H1 (cell line): Measurements from ENCODE around the gene LGR4. TPM values are rescaled to one million over a fixed set of nuclear protein-coding genes. Genes with fewer than 3 reads are reported as not detected.

Source experiments
- CTCF ChIA-PET: fragments of 300-600 bp; sonication (Branson Sonifier 250); formaldehyde crosslinking; loops from one replicate; lab custom pipeline; 2021; ENCODE audit not compliant: partially characterized antibody; lab: Charles Lee
- POLR2A ChIA-PET: fragments of 300-600 bp; sonication (Branson Sonifier 250); formaldehyde crosslinking; loops from one replicate; lab custom pipeline; 2021; ENCODE audit warnings: inconsistent platforms; ENCODE audit not compliant: partially characterized antibody; lab: Charles Lee
- DNase-seq, 2 experiments: peaks; one replicate each; pipeline versions ENCODE4 v3.0.0 to v3.0.0-alpha.2; 2010 to 2022; ENCODE audit warnings: low spot score in 2 of 2, low read depth in 1 of 2, mixed read lengths in 1 of 2
- FAIRE-seq: peaks from 2 replicates; lab custom pipeline; 2011; peaks lifted over from hg19 to GRCh38; lab: Jason Lieb, UNC
- H2AFZ ChIP-seq: 2 replicates; pipeline ENCODE4 v1.8.1; 2012; ENCODE audit warnings: low read length, inconsistent platforms
- H2AK5ac ChIP-seq: 2 replicates; pipeline ENCODE4 v1.6.1; 2013; ENCODE audit warnings: low read depth, low read length
- H2BK120ac ChIP-seq: replicated peaks from 2 replicates; pipeline ENCODE3; 2013; ENCODE audit warnings: low read depth, low read length, inconsistent platforms
- H2BK12ac ChIP-seq: 2 replicates; pipeline ENCODE4 v1.6.1; 2013; ENCODE audit warnings: low read depth, low read length
- H2BK15ac ChIP-seq: 2 replicates; pipeline ENCODE4 v1.6.1; 2013; ENCODE audit warnings: low read length
- H2BK20ac ChIP-seq: 2 replicates; pipeline ENCODE4 v1.6.1; 2013; ENCODE audit warnings: low read length
- H2BK5ac ChIP-seq: 2 replicates; pipeline ENCODE4 v1.6.1; 2013; ENCODE audit warnings: low read depth, low read length
- H3K14ac ChIP-seq: 2 replicates; pipeline ENCODE4 v1.6.1; 2013; ENCODE audit warnings: inconsistent platforms; ENCODE audit not compliant: insufficient read length
- H3K18ac ChIP-seq: 2 replicates; pipeline ENCODE4 v1.6.1; 2013; ENCODE audit warnings: low read length; ENCODE audit errors: extremely low read depth
- H3K23ac ChIP-seq: 2 replicates; pipeline ENCODE4 v1.6.1; 2013; ENCODE audit warnings: inconsistent platforms; ENCODE audit not compliant: insufficient read length
- H3K23me2 ChIP-seq: 2 replicates; pipeline ENCODE4 v1.6.1; 2013; ENCODE audit warnings: low read depth, low read length
- H3K27ac ChIP-seq: 2 replicates; pipeline ENCODE4 v1.6.1; 2011; ENCODE audit warnings: low read depth, low read length, inconsistent platforms
- H3K27me3 ChIP-seq, 4 experiments: replicated peaks in 1 of 4; 1 replicate in 1 of 4; 2 replicates in 3 of 4; pipeline versions ENCODE4 v1.6.1 to v1.8.1; 2011 to 2013; ENCODE audit warnings: low read length in 3 of 4, mild to moderate bottlenecking in 3 of 4, inconsistent platforms in 2 of 4, mixed read lengths in 2 of 4, moderate library complexity in 1 of 4; ENCODE audit not compliant: control insufficient read depth in 3 of 4, insufficient read depth in 3 of 4; ENCODE audit errors: extremely low read depth in 1 of 4
- H3K36me3 ChIP-seq, 4 experiments: 2 replicates each; pipeline versions ENCODE4 v1.6.1 to v1.8.1; 2011 to 2013; ENCODE audit warnings: mild to moderate bottlenecking in 4 of 4, low read length in 3 of 4, moderate library complexity in 2 of 4, control low read depth in 1 of 4, inconsistent platforms in 1 of 4; ENCODE audit not compliant: insufficient read depth in 4 of 4, control insufficient read depth in 2 of 4
- H3K4ac ChIP-seq: replicated peaks from 2 replicates; pipeline ENCODE3; 2013; ENCODE audit warnings: low read length, low read depth, mixed read lengths, inconsistent platforms; ENCODE audit not compliant: insufficient read length
- H3K4me1 ChIP-seq, 4 experiments: replicated peaks in 1 of 4; 1 replicate in 1 of 4; 2 replicates in 3 of 4; pipeline versions ENCODE4 v1.6.1 to v1.8.1; 2011 to 2013; ENCODE audit warnings: low read length in 3 of 4, inconsistent platforms in 2 of 4, mixed read lengths in 1 of 4; ENCODE audit not compliant: insufficient read depth in 4 of 4, control insufficient read depth in 3 of 4
- H3K4me2 ChIP-seq, 2 experiments: 2 replicates each; pipeline versions ENCODE4 v1.6.1 to v1.8.1; 2011 to 2013; ENCODE audit warnings: low read depth in 2 of 2, low read length in 2 of 2, control low read depth in 1 of 2, inconsistent platforms in 1 of 2, mild to moderate bottlenecking in 1 of 2; ENCODE audit not compliant: insufficient read depth in 1 of 2
- H3K4me3 ChIP-seq, 4 experiments: fragments of 200-600, 300-600 bp in 1 of 4; sonication (generic), shearing (Covaris generic), sonication (Bioruptor Twin) in 1 of 4; 2 replicates each; pipeline versions ENCODE4 v1.5.1 to v1.8.1; 2011 to 2016; ENCODE audit warnings: low read length in 4 of 4, low read depth in 3 of 4, control low read depth in 2 of 4, inconsistent platforms in 2 of 4, mild to moderate bottlenecking in 2 of 4, mixed read lengths in 1 of 4, moderate library complexity in 1 of 4; ENCODE audit not compliant: insufficient read depth in 2 of 4; ENCODE audit errors: extremely low read depth in 1 of 4
- H3K56ac ChIP-seq: replicated peaks from 2 replicates; pipeline ENCODE3; 2013; ENCODE audit warnings: low read depth, mild to moderate bottlenecking, mixed read lengths, low read length, inconsistent platforms; ENCODE audit not compliant: insufficient read length
- H3K79me1 ChIP-seq: 2 replicates; pipeline ENCODE4 v1.6.1; 2013; ENCODE audit warnings: low read depth, low read length, control low read depth
- H3K79me2 ChIP-seq, 2 experiments: 2 replicates each; pipeline versions ENCODE4 v1.6.1 to v1.8.1; 2012 to 2013; ENCODE audit warnings: low read length in 2 of 2, mild to moderate bottlenecking in 2 of 2, inconsistent platforms in 1 of 2; ENCODE audit not compliant: insufficient read depth in 2 of 2, control insufficient read depth in 1 of 2
- H3K9ac ChIP-seq, 4 experiments: replicated peaks in 1 of 4; 1 replicate in 1 of 4; 2 replicates in 3 of 4; pipeline versions ENCODE4 v1.6.1 to v1.8.1; 2011 to 2013; ENCODE audit warnings: low read depth in 3 of 4, low read length in 3 of 4, control low read depth in 2 of 4, mild to moderate bottlenecking in 2 of 4, moderate library complexity in 2 of 4, inconsistent platforms in 1 of 4; ENCODE audit errors: extremely low read depth in 1 of 4
- H3K9me3 ChIP-seq, 2 experiments: 2 replicates each; pipeline versions ENCODE4 v1.6.1 to v1.8.1; 2012 to 2013; ENCODE audit warnings: mild to moderate bottlenecking in 2 of 2, moderate library complexity in 2 of 2, control low read depth in 1 of 2, inconsistent platforms in 1 of 2, low read depth in 1 of 2, low read length in 1 of 2, mixed read lengths in 1 of 2; ENCODE audit not compliant: insufficient read depth in 2 of 2
- H4K20me1 ChIP-seq, 2 experiments: replicated peaks in 1 of 2; 2 replicates each; pipeline versions ENCODE3 to v1.8.1; 2011 to 2013; ENCODE audit warnings: inconsistent platforms in 2 of 2, low read length in 2 of 2, mild to moderate bottlenecking in 1 of 2; ENCODE audit not compliant: insufficient read depth in 2 of 2, control insufficient read depth in 1 of 2
- H4K5ac ChIP-seq: 2 replicates; pipeline ENCODE4 v1.6.1; 2013; ENCODE audit warnings: low read length, low read depth, mixed read lengths, inconsistent platforms; ENCODE audit not compliant: insufficient read length
- H4K8ac ChIP-seq: 2 replicates; pipeline ENCODE4 v1.8.0; 2013; ENCODE audit warnings: mild to moderate bottlenecking, moderate library complexity, low read length, inconsistent platforms; ENCODE audit not compliant: insufficient read depth; ENCODE audit errors: extremely low read depth
- H4K91ac ChIP-seq: replicated peaks from 2 replicates; pipeline ENCODE3; 2013; ENCODE audit warnings: low read length, mixed read lengths, inconsistent platforms; ENCODE audit not compliant: insufficient read length
- POU5F1 ChIP-seq: IDR thresholded peaks from 2 replicates; pipeline ENCODE4 v1.6.1; 2011; ENCODE audit warnings: low read depth, mild to moderate bottlenecking, low read length, moderate library complexity
- SRF ChIP-seq: IDR thresholded peaks from 2 replicates; pipeline ENCODE4 v1.6.1; 2011; ENCODE audit warnings: mild to moderate bottlenecking, low read depth, low read length, moderate library complexity
- WGBS, 2 experiments: shearing (Covaris generic) in 1 of 2; methylation state at CpG; one replicate each; pipeline versions ENCODE4 v1.1.6 to v1.1.7; 2013 to 2015; ENCODE audit warnings: low lambda C conversion rate in 2 of 2, mixed read lengths in 2 of 2, inconsistent platforms in 1 of 2, low coverage in 1 of 2, missing lambda C conversion rate in 1 of 2; ENCODE audit not compliant: insufficient replicate concordance in 2 of 2, insufficient coverage in 1 of 2, insufficient read length in 1 of 2; ENCODE audit errors: extremely low coverage in 1 of 2, missing lambda C conversion rate in 1 of 2; 5-methylcytosine and 5-hydroxymethylcytosine counted together
- polyA plus RNA-seq, 7 experiments: library from polyadenylated mRNA; depleted of rRNA in 3 of 7; stranded (reverse) in 5 of 7; unstranded in 2 of 7; fragments of >200 nt in 5 of 7; fragments of 200-250 nt in 2 of 7; gene quantifications; 1 replicate in 5 of 7; 2 replicates in 1 of 7; 4 replicates in 1 of 7; pipeline versions ENCODE4 v1.2.1 to v1.2.3, GENCODE V29; 2011 to 2013; ENCODE audit warnings: missing spikeins in 2 of 7, mixed read lengths in 2 of 7
- total RNA-seq: library from RNA; stranded (reverse); fragmentation: NEBNext Ultra II Directional; extraction: Animal tissue kit (Norgen Biotek cat#: 25700); gene quantifications from 2 replicates; pipeline ENCODE4 v1.2.1, GENCODE V29; 2021

The LGR4 gene
- total and polyA plus RNA-seq, 2 of the 8 experiments (the other 6 are each of a cell fraction or from before 2014, with no cell fraction given): 26.6 to 61.7 TPM

DNA sequence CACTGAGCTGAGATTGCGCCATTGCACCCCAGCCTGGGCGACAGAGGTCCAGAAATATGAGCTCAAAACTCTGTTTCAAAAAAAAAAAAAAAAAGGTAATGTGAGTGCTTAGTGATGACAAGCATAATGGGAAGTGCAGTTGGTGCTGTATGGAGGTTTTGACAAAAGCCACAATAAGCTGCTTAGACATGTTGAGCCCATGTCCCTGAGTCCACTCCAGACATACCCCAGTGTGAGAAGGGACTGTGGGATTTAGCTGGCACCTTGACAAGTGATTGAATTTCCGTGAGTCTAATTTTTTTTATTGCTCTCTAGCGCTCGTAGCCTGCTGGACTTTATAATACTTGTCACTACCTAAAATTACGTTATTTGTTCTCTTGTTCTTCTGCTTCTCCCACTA, 15.1 kb upstream of the LGR4 start:
- peaks cover 5% of the 10 kb centered on the region in 2 experiments; a peak in 2 of 4 replicates for H3K9me3 ChIP-seq
- ChIA-PET CTCF (interaction anchor here (0.7 to 8.4 kb wide), 13 partner anchors 10 to 329 kb away, joined by 3 to 86 read pairs (median 7); no protein-coding TSS in a partner anchor), POLR2A (interaction anchor here (0.7 to 1.2 kb wide), 4 partner anchors 9 to 890 kb away, joined by 3 to 5 read pairs (median 3); partner anchors contain the start of gene LGR4)
- no peaks in the 10 kb centered on the region for H3K27me3 ChIP-seq
- no peak overlapping the region for H2BK12ac ChIP-seq
- no peaks in the 10 kb centered on the region; the same call in 1 of the 2 replicates for H3K23me2 ChIP-seq
- no peak overlapping the region for H3K4ac ChIP-seq
- H4K91ac ChIP-seq: no peak overlapping the region
- H2AFZ ChIP-seq: no peak overlapping the region
- no peak overlapping the region for H2BK15ac ChIP-seq
- H3K79me1 ChIP-seq: no peaks in the 10 kb centered on the region
- WGBS, 2 experiments: 93% methylated on average over 6 of the region's 6 CpGs; no CpG with 5 or more reads in 1 of the 2 experiments
- H2BK20ac ChIP-seq: no peak overlapping the region
- H4K8ac ChIP-seq: no peak overlapping the region
- no peak overlapping the region for H3K14ac ChIP-seq
- H3K4me1 ChIP-seq: peaks cover 0 to 4% (median 2%) of the 10 kb centered on the region in 4 experiments; a peak in 3 of 7 replicates
- no peak for FAIRE-seq
- no peaks in the 10 kb centered on the region for H3K79me2 ChIP-seq
- H4K20me1 ChIP-seq: peaks cover 0 to 3% of the 10 kb centered on the region in 2 experiments
- H3K9ac ChIP-seq: no peak overlapping the region
- no peak overlapping the region for H3K4me3 ChIP-seq
- H4K5ac ChIP-seq: no peak overlapping the region
- H3K27ac ChIP-seq: no peak overlapping the region
- no peak overlapping the region for H2BK5ac ChIP-seq
- H2AK5ac ChIP-seq: no peak overlapping the region
- no peak overlapping the region for H2BK120ac ChIP-seq
- no peak overlapping the region for H3K23ac ChIP-seq
- H3K18ac ChIP-seq: no peak overlapping the region
- H3K36me3 ChIP-seq: peaks cover 5 to 29% (median 16%) of the 10 kb centered on the region in 4 experiments; a peak in 6 of 8 replicates
- DNase-seq: no peak
- no peak overlapping the region for H3K56ac ChIP-seq
- no peak overlapping the region for H3K4me2 ChIP-seq
- TF ChIP-seq SRF (no peak), POU5F1 (no peak)
